GM19240 (cell line): ENCODE measurements around the gene SEMA3F.

Experiments used
- DNase-seq: peaks from one replicate; pipeline ENCODE4 v3.0.0; 2011; ENCODE audit warnings: low spot score; ENCODE audit not compliant: insufficient read length

The SEMA3F gene

GRCh38 chr3:50132421-50133282 is 22.5 kb upstream of the SEMA3F start:
- DNase-seq = no peak

- no peak for DNase-seq
Observed at GRCh38 chr3:50133283-50133615, 21.9 kb upstream of the SEMA3F start.

- DNase-seq = no peak
Observed at GRCh38 chr3:50134367-50134766, 20.8 kb upstream of the SEMA3F start.

GRCh38 chr3:50135964-50136363 is 19.2 kb upstream of the SEMA3F start:
- no peak for DNase-seq

GRCh38 chr3:50136714-50137405 is 18.3 kb upstream of the SEMA3F start:
- no peak for DNase-seq

- no peak for DNase-seq
Observed at GRCh38 chr3:50137531-50137930, 17.6 kb upstream of the SEMA3F start.

- no peak for DNase-seq
Observed at GRCh38 chr3:50138266-50139200, 16.6 kb upstream of the SEMA3F start.

GRCh38 chr3:50139308-50139707 is 15.8 kb upstream of the SEMA3F start:
- no peak for DNase-seq

- DNase-seq = no peak
Observed at GRCh38 chr3:50139718-50140423, 15.3 kb upstream of the SEMA3F start.

- DNase-seq = no peak
Observed at GRCh38 chr3:50140990-50141389, 14.1 kb upstream of the SEMA3F start.

GRCh38 chr3:50146316-50146901 is 8.7 kb upstream of the SEMA3F start:
- no peak for DNase-seq

- no peak for DNase-seq
Observed at GRCh38 chr3:50147016-50147415, 8.1 kb upstream of the SEMA3F start.

GRCh38 chr3:50147447-50147846 is 7.7 kb upstream of the SEMA3F start:
- DNase-seq = no peak

GRCh38 chr3:50147861-50148260 is 7.3 kb upstream of the SEMA3F start:
- DNase-seq = no peak

GRCh38 chr3:50150404-50150750 is 4.7 kb upstream of the SEMA3F start:
- DNase-seq = no peak

GRCh38 chr3:50150863-50151686 is 4.0 kb upstream of the SEMA3F start:
- no peak for DNase-seq

- no peak for DNase-seq
Observed at GRCh38 chr3:50151728-50152127, 3.4 kb upstream of the SEMA3F start.

GRCh38 chr3:50153782-50154475 is 1.2 kb upstream of the SEMA3F start:
- DNase-seq = no peak

- peak; percentile 42 for DNase-seq
Observed at GRCh38 chr3:50154476-50154839, 666 bp upstream of the SEMA3F start.

GRCh38 chr3:50155491-50155878 is 361 bp downstream of the SEMA3F start:
- DNase-seq = no peak
